Endodermal cell (in vitro differentiated cells): ENCODE measurements around the gene ZNF471. TPM values are rescaled to one million over a fixed set of nuclear protein-coding genes. Genes with fewer than 3 reads are reported as not detected.

Source experiments
- DNase-seq: peaks from one replicate; pipeline ENCODE4 v3.0.0-alpha.2; 2017
- H3K27ac ChIP-seq: 2 replicates; pipeline ENCODE4 v1.5.1; 2013; ENCODE audit warnings: mild to moderate bottlenecking, low read depth, low read length, moderate library complexity
- H3K27me3 ChIP-seq: 2 replicates; pipeline ENCODE4 v1.6.1; 2013; ENCODE audit warnings: mild to moderate bottlenecking, low read length, moderate library complexity; ENCODE audit not compliant: insufficient read depth, control insufficient read depth, poor library complexity, severe bottlenecking
- H3K36me3 ChIP-seq: 2 replicates; pipeline ENCODE4 v1.7.0; 2013; ENCODE audit warnings: mild to moderate bottlenecking, low read length, moderate library complexity; ENCODE audit not compliant: control insufficient read depth, insufficient read depth
- H3K4me1 ChIP-seq: one replicate; pipeline ENCODE4 v1.7.0; 2013; ENCODE audit warnings: low read length; ENCODE audit not compliant: control insufficient read depth, insufficient read depth
- H3K4me3 ChIP-seq: 2 replicates; pipeline ENCODE4 v1.5.1; 2013; ENCODE audit warnings: mild to moderate bottlenecking, low read length, moderate library complexity
- H3K9ac ChIP-seq: 2 replicates; pipeline ENCODE4 v1.6.1; 2013; ENCODE audit warnings: mild to moderate bottlenecking, low read length, moderate library complexity; ENCODE audit not compliant: poor library complexity, severe bottlenecking; ENCODE audit errors: extremely low read depth
- H3K9me3 ChIP-seq: 2 replicates; pipeline ENCODE4 v1.6.1; 2013; ENCODE audit warnings: mild to moderate bottlenecking, low read length, moderate library complexity; ENCODE audit not compliant: control insufficient read depth
- H3K27ac Mint-ChIP-seq: 2 replicates; pipeline ENCODE4 v1.8.0; 2020; ENCODE audit warnings: mixed read lengths
- H3K27me3 Mint-ChIP-seq: 2 replicates; pipeline ENCODE4 v1.8.0; 2021; ENCODE audit warnings: mild to moderate bottlenecking, mixed read lengths; ENCODE audit not compliant: insufficient read depth
- H3K36me3 Mint-ChIP-seq: 2 replicates; pipeline ENCODE4 v1.8.0; 2020; ENCODE audit warnings: low read depth, mixed read lengths
- H3K4me1 Mint-ChIP-seq: 2 replicates; pipeline ENCODE4 v1.8.0; 2020; ENCODE audit warnings: mixed read lengths
- H3K4me3 Mint-ChIP-seq: 2 replicates; pipeline ENCODE4 v1.8.0; 2020; ENCODE audit warnings: mild to moderate bottlenecking, moderate library complexity, mixed read lengths
- H3K9me3 Mint-ChIP-seq: 2 replicates; pipeline ENCODE4 v1.8.0; 2020; ENCODE audit warnings: mild to moderate bottlenecking, mixed read lengths
- WGBS, 2 experiments: methylation state at CpG; one replicate each; pipeline versions ENCODE4 v1.1.5 to v1.1.7; 2013; ENCODE audit warnings: missing lambda C conversion rate in 2 of 2, mixed read lengths in 1 of 2; ENCODE audit not compliant: insufficient coverage in 1 of 2, insufficient read length in 1 of 2; 5-methylcytosine and 5-hydroxymethylcytosine counted together
- long read RNA-seq, 4 experiments: library from polyadenylated mRNA in 2 of 4; library from RNA in 1 of 4; library from capped mRNA in 1 of 4; stranded (forward) in 3 of 4; unstranded in 1 of 4; transcript quantifications; one replicate each; pipeline ENCODE4 v2.0.0, GENCODE V29; 2020 to 2021; ENCODE audit warnings: inconsistent platforms in 1 of 4
- polyA plus RNA-seq, 2 experiments: library from polyadenylated mRNA; stranded (reverse); fragments of 50-300 nt; gene quantifications; one replicate each; pipeline ENCODE4 v1.2.3, GENCODE V29; 2013
- total RNA-seq, 2 donors: library from RNA; stranded (reverse); fragmentation: NEBNext Ultra II Directional in 1 of 2; extraction: Animal tissue kit (Norgen Biotek cat#: 25700) in 1 of 2; gene quantifications; 2 replicates in 1 of 2; 3 replicates in 1 of 2; pipeline ENCODE4 v1.2.1, GENCODE V29; 2021
- TF ChIP-seq, protein P1 (sequence below): fragments of 200-600 bp; sonication (generic); conservative IDR thresholded peaks from 2 replicates; pipeline ENCODE4 v1.5.0; 2021; ENCODE audit warnings: antibody characterized with exemption, mild to moderate bottlenecking

The ZNF471 gene
- total RNA-seq: 1 to 10 TPM in 1 of 2 donors, under 1 TPM in 1; 0.07 to 3.8 TPM
- 1.4 TPM for polyA plus RNA-seq (2013, experiment 1 of 2)
- polyA plus RNA-seq (2013, experiment 2 of 2): 2.8 TPM
- long read RNA-seq, experiment 1: 0 reads
- long read RNA-seq, experiment 2, partial matches to known transcripts: 0 of 4 reads
- long read RNA-seq, experiment 2, other reads (novel, unspliced or antisense): 4 of 4 reads
- long read RNA-seq, experiment 3: 0 reads
- long read RNA-seq, experiment 4: 0 reads

DNA sequence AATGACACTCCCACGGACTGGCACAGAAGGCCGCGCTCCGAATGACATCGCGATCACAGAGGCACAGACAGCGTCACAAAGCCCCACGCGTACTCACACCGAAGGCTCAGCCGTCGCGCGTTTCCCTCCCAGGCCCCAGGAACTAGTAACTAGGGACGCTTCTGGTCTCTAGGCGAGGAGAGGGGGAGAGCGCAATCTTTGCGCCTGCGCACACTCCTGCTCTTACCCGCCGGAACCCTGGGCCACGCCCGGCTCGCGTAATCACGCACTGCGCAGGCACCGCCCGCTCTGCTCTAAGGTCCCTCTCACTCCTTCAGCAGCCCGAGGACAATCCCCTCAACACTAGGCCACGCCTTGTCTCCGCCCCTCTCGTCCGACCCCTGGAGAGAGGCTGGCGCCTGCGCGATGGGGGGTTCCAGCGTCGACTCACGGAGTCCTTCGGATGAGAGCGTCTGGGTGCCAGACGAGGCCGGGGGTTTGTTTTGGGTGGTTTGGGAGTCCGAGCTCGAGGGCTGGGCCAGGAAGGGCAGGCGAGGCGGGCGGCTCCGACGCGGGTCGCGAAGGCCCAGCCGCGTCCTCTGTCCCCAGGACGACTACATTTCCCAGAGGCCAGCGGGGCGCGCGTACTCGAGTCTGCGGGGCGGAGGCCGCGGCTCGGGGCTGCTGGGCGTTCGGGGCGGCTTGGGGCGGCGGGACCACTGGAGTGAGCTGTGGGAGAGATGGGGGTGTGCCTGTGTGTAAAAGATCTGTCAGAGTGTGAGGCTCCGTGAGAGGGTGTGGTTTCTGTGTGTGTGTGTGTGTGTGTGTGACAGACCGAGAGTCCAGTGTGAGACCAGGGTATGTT is at the start of gene ZNF471:
Gene ZNF471 (plus strand): TSS at position 410 of the 844 bp plus-strand sequence. CDS start 3,717 bp downstream, outside the sequence.
- DNase-seq: peak; percentile 95
- H3K36me3 ChIP-seq: no peaks in the 10 kb centered on the region
- peak within 1 kb of the TSS; percentile 89 for H3K27ac ChIP-seq
- no peaks in the 10 kb centered on the region for H3K27me3 ChIP-seq
- peaks cover 65% of the 10 kb centered on the region for H3K9me3 ChIP-seq
- TF ChIP-seq, protein P1, sequence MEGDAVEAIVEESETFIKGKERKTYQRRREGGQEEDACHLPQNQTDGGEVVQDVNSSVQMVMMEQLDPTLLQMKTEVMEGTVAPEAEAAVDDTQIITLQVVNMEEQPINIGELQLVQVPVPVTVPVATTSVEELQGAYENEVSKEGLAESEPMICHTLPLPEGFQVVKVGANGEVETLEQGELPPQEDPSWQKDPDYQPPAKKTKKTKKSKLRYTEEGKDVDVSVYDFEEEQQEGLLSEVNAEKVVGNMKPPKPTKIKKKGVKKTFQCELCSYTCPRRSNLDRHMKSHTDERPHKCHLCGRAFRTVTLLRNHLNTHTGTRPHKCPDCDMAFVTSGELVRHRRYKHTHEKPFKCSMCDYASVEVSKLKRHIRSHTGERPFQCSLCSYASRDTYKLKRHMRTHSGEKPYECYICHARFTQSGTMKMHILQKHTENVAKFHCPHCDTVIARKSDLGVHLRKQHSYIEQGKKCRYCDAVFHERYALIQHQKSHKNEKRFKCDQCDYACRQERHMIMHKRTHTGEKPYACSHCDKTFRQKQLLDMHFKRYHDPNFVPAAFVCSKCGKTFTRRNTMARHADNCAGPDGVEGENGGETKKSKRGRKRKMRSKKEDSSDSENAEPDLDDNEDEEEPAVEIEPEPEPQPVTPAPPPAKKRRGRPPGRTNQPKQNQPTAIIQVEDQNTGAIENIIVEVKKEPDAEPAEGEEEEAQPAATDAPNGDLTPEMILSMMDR: no peak
- no peaks in the 10 kb centered on the region for H3K4me1 Mint-ChIP-seq
- no peak within 1 kb of the TSS for H3K4me3 Mint-ChIP-seq
- no peaks in the 10 kb centered on the region for H3K27me3 Mint-ChIP-seq
- 17 to 19% methylated on average over 10 to 74 of the region's 74 CpGs for WGBS, 2 experiments
- H3K4me3 ChIP-seq: peak within 1 kb of the TSS; percentile 92
- no peaks in the 10 kb centered on the region for H3K4me1 ChIP-seq
- peaks cover 2% of the 10 kb centered on the region for H3K36me3 Mint-ChIP-seq
- peak within 1 kb of the TSS; percentile 73 for H3K9ac ChIP-seq
- H3K27ac Mint-ChIP-seq: no peak within 1 kb of the TSS
- peaks cover 57% of the 10 kb centered on the region for H3K9me3 Mint-ChIP-seq

DNA sequence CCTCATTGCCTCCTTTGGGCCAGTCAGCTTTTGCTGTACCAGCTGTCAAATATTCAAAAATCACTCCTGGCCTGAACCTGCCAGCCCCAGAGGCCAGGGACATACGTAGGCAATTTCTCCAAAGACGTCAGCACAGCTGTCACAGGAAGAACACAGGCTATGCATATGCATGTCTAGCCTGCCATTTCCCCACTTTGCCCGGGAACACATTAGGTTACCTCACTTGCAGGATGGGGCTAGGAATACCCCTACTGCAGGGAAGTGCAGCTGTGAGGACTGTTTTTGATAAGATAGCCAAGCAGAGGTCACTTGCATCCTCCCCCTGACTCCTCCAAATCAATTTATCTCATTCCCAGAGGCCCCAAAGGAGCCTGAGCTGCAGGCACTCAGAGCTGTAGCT is 33.3 kb upstream of the ZNF471 start:
- no peaks in the 10 kb centered on the region for H3K4me1 Mint-ChIP-seq
- H3K27me3 Mint-ChIP-seq: no peaks in the 10 kb centered on the region
- no peak overlapping the region for H3K9ac ChIP-seq
- TF ChIP-seq, protein P1: no peak
- no peaks in the 10 kb centered on the region for H3K4me1 ChIP-seq
- H3K4me3 Mint-ChIP-seq: no peak overlapping the region
- no peak overlapping the region for H3K4me3 ChIP-seq
- H3K9me3 Mint-ChIP-seq: peaks cover 98% of the 10 kb centered on the region
- no peak for DNase-seq
- no peak overlapping the region for H3K27ac ChIP-seq
- peaks cover 48% of the 10 kb centered on the region for H3K9me3 ChIP-seq
- H3K36me3 ChIP-seq: no peaks in the 10 kb centered on the region
- WGBS, 2 experiments: 84 to 86% methylated on average over 3 of the region's 3 CpGs
- H3K27me3 ChIP-seq: no peaks in the 10 kb centered on the region
- peaks cover 5% of the 10 kb centered on the region for H3K36me3 Mint-ChIP-seq
- no peak overlapping the region for H3K27ac Mint-ChIP-seq

DNA sequence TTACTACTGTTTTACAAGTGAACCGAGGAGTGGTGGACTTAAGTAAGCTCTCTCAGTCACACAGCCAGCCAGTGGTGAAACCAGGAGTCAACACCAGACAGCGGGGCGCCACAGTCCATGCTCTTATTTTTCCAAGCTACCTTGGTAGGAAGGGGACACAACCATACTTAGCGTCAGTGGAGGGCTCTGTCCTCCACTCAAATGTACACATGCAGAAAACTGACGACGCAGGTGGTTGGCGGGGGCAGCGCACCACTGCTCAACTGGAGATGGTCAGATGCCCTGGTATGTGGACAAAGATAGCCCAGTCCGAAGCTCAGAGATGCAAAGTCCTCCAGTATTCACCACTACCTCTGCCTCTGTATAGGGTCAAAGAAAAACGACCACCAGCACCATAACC is 31.6 kb upstream of the ZNF471 start:
- Mint-ChIP-seq H3K27me3 (no peaks in the 10 kb centered on the region), H3K36me3 (peaks cover 5% of the 10 kb centered on the region), H3K4me1 (no peaks in the 10 kb centered on the region), H3K27ac (no peak overlapping the region), H3K4me3 (no peak overlapping the region), H3K9me3 (peaks cover 97% of the 10 kb centered on the region)
- Histone ChIP-seq H3K4me3 (no peak overlapping the region), H3K36me3 (no peaks in the 10 kb centered on the region), H3K9ac (no peak overlapping the region), H3K27ac (no peak overlapping the region), H3K9me3 (peaks cover 51% of the 10 kb centered on the region), H3K27me3 (no peaks in the 10 kb centered on the region), H3K4me1 (no peaks in the 10 kb centered on the region)
- TF ChIP-seq, protein P1: no peak
- no peak for DNase-seq
- 86 to 96% methylated on average over 9 to 10 of the region's 10 CpGs for WGBS, 2 experiments
